ENCODE results near the gene FOXP1. TPM values are rescaled to one million over a fixed set of nuclear protein-coding genes. Genes with fewer than 3 reads are reported as not detected.

The FOXP1 gene
- total RNA-seq, 1 experiment from 2014 or later, result 22.1 TPM

DNA sequence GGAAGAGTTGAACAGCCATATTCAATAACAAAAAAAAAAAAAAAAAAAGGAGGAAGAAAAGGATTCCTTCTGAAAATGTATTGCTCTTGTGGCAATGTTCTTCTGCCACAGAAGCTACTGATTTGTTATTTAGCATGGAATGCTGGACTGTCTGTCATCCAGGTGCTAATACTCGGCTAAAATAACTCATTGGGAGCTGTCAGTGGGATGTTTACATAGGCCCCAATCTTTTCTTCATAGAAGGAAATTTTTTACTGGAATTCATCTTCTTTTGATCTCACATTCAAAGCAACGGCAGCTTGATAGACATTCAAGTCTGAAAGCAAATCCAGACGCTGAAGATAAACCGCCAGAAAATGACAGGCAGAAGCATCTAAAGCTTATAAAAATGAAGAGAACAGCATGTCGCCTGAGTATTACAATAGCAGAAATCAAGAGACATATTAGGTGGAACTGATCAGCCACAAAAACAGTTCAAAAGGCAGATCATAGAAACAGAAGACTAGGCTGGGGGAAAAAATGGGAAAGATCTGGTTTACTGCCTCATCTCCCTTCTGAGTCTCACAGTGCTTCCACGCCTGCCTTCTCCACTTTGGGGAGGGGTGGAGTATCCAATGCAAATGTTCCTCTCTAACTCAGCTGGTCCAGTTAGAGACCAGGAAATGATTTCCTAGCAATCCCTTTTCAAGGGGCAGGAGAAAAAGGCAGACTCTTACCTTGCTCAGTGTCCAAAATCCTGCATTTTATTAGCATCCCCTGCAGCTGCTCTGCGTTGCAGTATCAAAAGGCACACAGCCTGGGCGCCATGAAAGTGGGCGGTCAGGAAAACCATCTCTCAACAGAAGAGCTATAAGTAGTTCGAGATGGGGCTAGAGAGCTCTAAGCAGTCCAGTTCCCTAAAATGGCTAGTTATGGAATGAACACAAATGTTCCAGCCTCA lies 451.9 kb downstream of the FOXP1 start:
- H3K4me3 ChIP-seq, result no peak overlapping the region
- H3K36me3 ChIP-seq, result no peaks in the 10 kb centered on the region
- peaks cover 41% of the 10 kb centered on the region for H3K4me1 ChIP-seq (replicated peaks)
- H3K9me3 ChIP-seq (replicated peaks), result 0 out of 2 replicates have a peak, but pooled peaks cover 3% of the 10 kb centered on the region
- H3K27me3 ChIP-seq (replicated peaks), result no peaks in the 10 kb centered on the region
- no peak for DNase-seq (ENCODE audit: low read depth in 1 of 2, low spot score in 2 of 2)
- no peak overlapping the region for H3K27ac ChIP-seq

DNA sequence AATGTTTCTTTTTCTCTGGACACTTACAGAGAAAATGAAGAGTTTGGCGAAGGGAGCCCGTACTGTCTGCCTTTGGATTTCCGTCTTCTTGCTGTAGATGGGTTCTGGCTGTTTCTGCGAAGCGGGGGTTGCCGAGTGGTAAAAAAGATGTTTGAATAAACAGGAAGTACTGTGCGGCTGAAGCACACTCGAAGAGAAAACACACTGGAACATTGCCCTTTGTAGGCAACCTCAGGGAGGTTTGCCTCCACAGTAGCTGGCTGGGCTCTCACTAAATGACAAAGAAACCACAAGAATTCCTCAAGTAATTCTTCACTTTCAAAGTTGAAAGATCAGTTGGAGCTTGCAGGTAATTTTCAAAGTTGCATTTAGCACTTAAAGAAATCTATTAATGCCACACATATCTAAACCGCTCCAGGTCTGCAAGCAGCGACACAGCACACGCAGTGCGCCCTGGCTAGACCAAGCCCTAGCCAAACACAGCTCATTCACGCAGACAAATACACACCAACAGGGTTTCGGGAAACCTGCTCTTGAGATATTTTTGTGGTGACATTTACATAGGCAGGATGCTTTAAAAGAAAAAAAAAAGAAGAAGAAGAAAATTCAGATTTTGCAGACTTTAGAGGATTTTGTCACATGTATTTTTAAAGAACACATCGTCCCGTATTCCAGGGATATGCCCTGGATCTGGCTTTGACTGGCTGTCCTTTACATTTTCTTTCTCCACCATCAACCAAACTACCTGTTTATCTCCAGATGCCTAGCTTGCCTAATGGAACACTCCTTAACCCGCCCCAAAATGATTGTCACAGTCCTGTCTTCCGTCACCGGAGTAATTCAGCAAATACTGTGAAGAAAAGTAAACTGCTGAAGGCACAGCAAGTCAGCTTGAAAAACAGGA lies 452.8 kb downstream of the FOXP1 start:
- Histone ChIP-seq H3K4me1 (replicated peaks) (peaks cover 40% of the 10 kb centered on the region), H3K4me3 (peak overlapping the region; percentile 45), H3K27ac (peak overlapping the region; percentile 82)

DNA sequence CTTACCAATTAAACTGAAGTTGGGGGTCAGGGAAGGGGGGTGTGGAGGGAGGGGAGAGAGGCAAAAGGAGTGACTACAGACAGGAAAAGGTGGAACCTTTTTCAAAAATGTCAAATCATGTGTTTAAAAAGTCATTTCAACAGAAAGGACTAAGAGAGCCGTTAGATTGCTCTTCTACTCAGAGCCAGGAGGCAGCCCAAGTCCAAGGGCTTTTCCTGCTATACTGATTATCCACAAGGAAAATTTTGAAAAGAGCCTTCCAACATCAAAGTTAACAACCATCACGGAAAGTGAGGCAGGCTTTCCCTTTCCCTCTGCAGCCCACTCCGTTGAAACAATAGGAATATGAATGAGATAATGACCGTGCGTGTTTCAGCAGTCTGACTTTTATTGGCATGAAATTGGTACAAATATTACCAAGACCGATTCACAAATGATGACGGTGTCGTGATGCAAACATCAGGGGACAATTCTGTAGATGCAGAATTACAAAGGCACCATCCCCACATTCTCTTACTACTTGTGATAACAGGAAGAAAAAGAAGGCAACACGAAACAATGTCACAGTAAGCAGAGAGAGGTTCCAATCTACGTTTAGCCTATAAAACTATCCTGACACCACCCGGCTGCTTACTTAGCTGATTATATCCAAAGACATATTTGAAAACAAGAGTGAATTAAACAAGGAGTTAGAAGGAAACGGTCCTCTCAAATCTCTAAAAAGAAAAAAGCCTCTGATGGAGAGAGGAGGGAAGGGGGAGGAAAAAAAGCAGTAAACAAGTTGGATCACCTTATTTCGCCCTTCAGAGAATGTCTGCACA lies 453.7 kb downstream of the FOXP1 start:
- H3K36me3 ChIP-seq, result no peaks in the 10 kb centered on the region
- peak overlapping the region; percentile 45 for H3K4me3 ChIP-seq
- H3K9me3 ChIP-seq (replicated peaks), result 0 out of 2 replicates have a peak, but pooled peaks cover 3% of the 10 kb centered on the region
- DNase-seq (ENCODE audit: low read depth in 1 of 2, low spot score in 2 of 2), result peak in 1 of 2 experiments; percentile 73
- peak overlapping the region; percentile 82 for H3K27ac ChIP-seq
- H3K27me3 ChIP-seq (replicated peaks), result no peaks in the 10 kb centered on the region
- H3K4me1 ChIP-seq (replicated peaks), result peaks cover 36% of the 10 kb centered on the region

More for the DNA sequence above, 452.8 kb downstream of the FOXP1 start:
- Histone ChIP-seq H3K36me3 (no peaks in the 10 kb centered on the region), H3K27me3 (replicated peaks) (no peaks in the 10 kb centered on the region), H3K9me3 (replicated peaks) (0 out of 2 replicates have a peak, but pooled peaks cover 3% of the 10 kb centered on the region)
- peak; percentile 72 to 84 for DNase-seq (ENCODE audit: low read depth in 1 of 2, low spot score in 2 of 2)

DNA sequence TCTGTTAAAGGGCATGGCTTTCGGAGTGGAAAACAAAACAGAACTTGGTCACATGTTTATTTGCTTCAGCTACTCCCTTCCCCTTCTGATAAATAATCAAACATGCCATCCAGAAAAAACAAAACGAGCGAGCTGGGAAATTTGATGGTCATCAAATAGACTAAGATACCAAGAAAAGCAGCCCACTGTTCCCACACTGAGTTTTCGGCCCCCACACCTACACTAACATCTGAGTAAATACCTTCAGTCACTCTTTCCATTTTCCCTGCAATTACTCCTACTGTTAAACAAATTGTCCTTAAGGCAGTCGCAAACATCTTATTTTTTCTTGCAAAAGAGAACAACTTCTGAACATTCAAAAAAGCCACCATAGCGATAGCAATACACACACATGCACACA lies 454.6 kb downstream of the FOXP1 start:
- no peak for DNase-seq (ENCODE audit: low read depth in 1 of 2, low spot score in 2 of 2)
- no peaks in the 10 kb centered on the region for H3K36me3 ChIP-seq
- H3K4me1 ChIP-seq (replicated peaks), result peaks cover 36% of the 10 kb centered on the region
- 0 out of 2 replicates have a peak, but pooled peaks cover 3% of the 10 kb centered on the region for H3K9me3 ChIP-seq (replicated peaks)
- no peaks in the 10 kb centered on the region for H3K27me3 ChIP-seq (replicated peaks)
- peak overlapping the region; percentile 82 for H3K27ac ChIP-seq
- peak overlapping the region; percentile 45 for H3K4me3 ChIP-seq

DNA sequence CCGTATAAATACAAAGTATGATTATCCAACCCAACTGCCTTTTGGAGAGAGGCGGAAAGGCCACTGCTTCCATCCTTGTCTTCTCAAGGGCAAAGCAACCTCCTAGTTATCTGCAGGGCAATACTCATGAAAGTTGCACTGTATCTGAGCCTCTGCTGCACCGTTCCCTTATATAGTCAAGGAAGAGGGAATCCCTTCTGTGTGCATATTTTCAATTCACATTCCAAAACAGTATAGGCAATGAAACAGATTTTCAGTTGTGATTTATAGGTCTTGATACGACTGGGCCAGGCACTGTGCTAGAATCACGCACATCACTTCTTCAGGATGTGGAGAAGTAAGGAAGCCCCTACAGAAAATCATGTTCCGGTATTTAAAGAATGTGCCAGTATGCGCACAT lies 455.7 kb downstream of the FOXP1 start:
- peak overlapping the region; percentile 8 for H3K4me3 ChIP-seq
- no peak for DNase-seq (ENCODE audit: low read depth in 1 of 2, low spot score in 2 of 2)
- H3K4me1 ChIP-seq (replicated peaks), result peaks cover 36% of the 10 kb centered on the region
- H3K36me3 ChIP-seq, result no peaks in the 10 kb centered on the region
- H3K9me3 ChIP-seq (replicated peaks), result 0 out of 2 replicates have a peak, but pooled peaks cover 3% of the 10 kb centered on the region
- H3K27ac ChIP-seq, result peak overlapping the region; percentile 82
- H3K27me3 ChIP-seq (replicated peaks), result no peaks in the 10 kb centered on the region

DNA sequence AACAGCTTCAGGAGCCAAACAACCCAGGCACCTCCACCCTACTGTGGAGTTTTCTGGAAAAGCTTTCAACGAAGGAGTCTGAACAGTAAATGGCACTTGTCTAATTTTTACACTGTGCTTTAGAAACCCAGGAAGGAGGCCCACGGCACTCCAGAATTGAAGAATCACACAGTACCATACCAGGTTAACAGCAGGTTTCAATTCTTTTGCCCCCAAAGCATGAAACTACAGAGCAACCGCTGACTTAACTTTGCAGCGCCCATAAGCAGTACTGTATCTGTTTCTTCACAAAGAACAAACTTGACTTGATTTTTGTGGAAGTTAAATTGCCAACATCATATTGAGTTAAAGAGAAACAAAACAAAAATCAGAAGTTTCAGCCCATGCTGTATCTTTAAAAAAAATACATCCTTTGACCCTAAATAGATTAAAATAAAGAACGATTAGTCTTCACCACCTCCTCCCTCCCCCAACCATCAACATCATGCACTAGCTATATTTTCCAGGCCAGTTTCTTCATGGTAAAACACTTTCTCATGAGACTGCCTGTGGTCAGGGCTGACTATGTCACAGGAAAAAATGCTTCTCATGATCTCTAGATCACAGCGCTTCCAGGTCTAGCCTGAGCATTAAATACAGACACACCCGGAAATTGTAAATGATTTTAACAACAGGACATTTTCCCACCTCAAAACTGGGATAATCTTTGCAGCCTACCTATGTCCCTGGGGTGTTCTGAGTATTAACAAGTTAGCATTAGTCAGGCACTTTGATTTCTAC lies 456.3 kb downstream of the FOXP1 start:
- H3K36me3 ChIP-seq, result no peaks in the 10 kb centered on the region
- H3K9me3 ChIP-seq (replicated peaks), result 0 out of 2 replicates have a peak, but pooled peaks cover 3% of the 10 kb centered on the region
- H3K27ac ChIP-seq, result peak overlapping the region; percentile 82
- DNase-seq (ENCODE audit: low read depth in 1 of 2, low spot score in 2 of 2), result no peak
- peak overlapping the region; percentile 8 for H3K4me3 ChIP-seq
- H3K27me3 ChIP-seq (replicated peaks), result no peaks in the 10 kb centered on the region
- H3K4me1 ChIP-seq (replicated peaks), result peaks cover 36% of the 10 kb centered on the region

- Histone ChIP-seq H3K27ac (no peak overlapping the region), H3K27me3 (replicated peaks) (no peaks in the 10 kb centered on the region)
These were observed 457.8 kb downstream of the FOXP1 start for GRCh38 chr3:71125738-71126137.

DNA sequence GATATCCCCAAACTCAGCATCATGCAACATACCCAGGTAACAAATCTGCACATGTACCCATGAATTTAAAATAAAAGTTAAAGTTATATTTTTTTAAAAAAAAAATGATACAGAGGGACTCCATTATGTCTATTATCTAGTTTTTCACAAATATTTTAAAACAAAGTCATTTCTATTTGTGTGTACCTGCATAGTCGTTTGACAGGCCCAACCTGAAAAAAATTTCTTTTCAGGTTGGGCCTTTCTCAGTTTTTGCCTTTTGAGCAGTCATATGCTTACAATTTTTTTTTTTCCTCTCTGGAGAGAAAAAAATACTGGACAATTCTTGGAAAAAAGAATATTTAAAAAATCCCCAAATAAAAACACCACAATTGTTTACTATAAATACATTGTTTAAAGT lies 459.5 kb downstream of the FOXP1 start:
- Histone ChIP-seq H3K4me1 (replicated peaks) (peaks cover 22% of the 10 kb centered on the region), H3K9me3 (replicated peaks) (0 out of 2 replicates have a peak, but pooled peaks cover 3% of the 10 kb centered on the region), H3K27me3 (replicated peaks) (no peaks in the 10 kb centered on the region), H3K36me3 (no peaks in the 10 kb centered on the region), H3K27ac (no peak overlapping the region), H3K4me3 (no peak overlapping the region)
- no peak for DNase-seq (ENCODE audit: low read depth in 1 of 2, low spot score in 2 of 2)

More at GRCh38 chr3:71125738-71126137, 457.8 kb downstream of the FOXP1 start:
- H3K36me3 ChIP-seq, result no peaks in the 10 kb centered on the region
- no peak for DNase-seq (ENCODE audit: low read depth in 1 of 2, low spot score in 2 of 2)
- 0 out of 2 replicates have a peak, but pooled peaks cover 3% of the 10 kb centered on the region for H3K9me3 ChIP-seq (replicated peaks)
- H3K4me3 ChIP-seq, result no peak overlapping the region
- H3K4me1 ChIP-seq (replicated peaks), result peaks cover 24% of the 10 kb centered on the region

- Histone ChIP-seq H3K27me3 (replicated peaks) (no peaks in the 10 kb centered on the region), H3K4me3 (no peak overlapping the region), H3K36me3 (no peaks in the 10 kb centered on the region), H3K27ac (no peak overlapping the region), H3K4me1 (replicated peaks) (peaks cover 13% of the 10 kb centered on the region), H3K9me3 (replicated peaks) (0 out of 2 replicates have a peak, but pooled peaks cover 1% of the 10 kb centered on the region)
- DNase-seq (ENCODE audit: low read depth in 1 of 2, low spot score in 2 of 2), result no peak
These were observed 460.9 kb downstream of the FOXP1 start for GRCh38 chr3:71122641-71123040.

DNA sequence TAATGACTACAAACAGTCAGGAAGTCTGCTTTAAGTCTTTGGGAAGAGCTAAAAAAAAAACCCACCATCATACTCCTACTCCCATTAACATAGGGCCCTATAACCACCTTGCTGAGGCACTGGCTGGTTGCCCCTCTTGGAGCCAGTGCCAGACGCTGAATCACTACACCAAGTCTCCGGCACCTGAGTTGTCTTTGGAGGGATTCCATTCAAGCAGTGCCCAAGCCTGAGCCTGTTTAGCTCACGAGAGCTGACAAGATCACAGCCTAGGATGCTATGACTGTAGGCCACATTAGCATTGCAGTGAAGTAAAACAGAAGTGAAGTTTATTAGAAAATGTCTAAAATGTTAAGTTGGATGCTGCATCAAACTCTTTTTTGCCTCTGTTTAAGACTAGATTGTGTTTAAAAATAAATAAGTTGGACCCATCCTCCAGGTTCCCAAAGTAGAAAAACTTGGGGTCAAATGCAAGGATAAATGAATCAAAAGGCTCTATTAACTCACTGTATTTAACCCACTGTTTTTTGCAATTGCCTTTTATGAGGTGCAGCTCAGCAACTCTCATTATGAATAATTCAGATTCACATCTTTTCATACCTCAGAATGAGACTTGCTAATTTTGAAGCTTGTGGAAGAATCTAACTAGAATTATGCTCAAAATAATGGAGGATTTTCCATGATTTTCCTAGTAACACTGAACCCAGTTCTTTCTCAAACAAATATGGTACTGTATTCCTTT lies 461.9 kb downstream of the FOXP1 start:
- no peaks in the 10 kb centered on the region for H3K27me3 ChIP-seq (replicated peaks)
- H3K9me3 ChIP-seq (replicated peaks), result no peaks in the 10 kb centered on the region
- peaks cover 15% of the 10 kb centered on the region for H3K4me1 ChIP-seq (replicated peaks)
- no peak overlapping the region for H3K27ac ChIP-seq
- no peak overlapping the region for H3K4me3 ChIP-seq
- no peak for DNase-seq (ENCODE audit: low read depth in 1 of 2, low spot score in 2 of 2)
- H3K36me3 ChIP-seq, result peaks cover 3% of the 10 kb centered on the region; the same call in 1 of the 2 replicates

- H3K4me1 ChIP-seq (replicated peaks), result peaks cover 15% of the 10 kb centered on the region
These were observed 463.5 kb downstream of the FOXP1 start for GRCh38 chr3:71120012-71120411.

DNA sequence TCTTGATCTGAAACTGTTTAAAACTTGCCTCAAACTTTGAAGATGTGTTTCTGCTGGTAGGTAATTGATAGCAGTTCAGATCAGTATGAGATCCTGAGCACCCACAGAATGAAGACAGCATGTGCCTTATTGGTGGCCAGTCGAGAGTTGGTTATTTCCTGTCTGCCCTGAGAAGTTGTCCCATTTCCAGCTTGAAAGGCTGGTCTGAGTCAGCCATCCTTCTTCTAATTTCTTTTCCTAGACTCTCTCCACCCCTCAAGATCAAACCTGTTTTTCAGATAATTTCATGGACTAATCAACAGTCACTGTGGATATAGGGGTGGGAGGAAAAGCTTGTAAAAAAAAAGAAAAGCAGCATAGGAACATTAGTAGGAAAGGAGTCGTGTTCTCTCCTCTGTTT lies 464.4 kb downstream of the FOXP1 start:
- H3K4me3 ChIP-seq, result no peak overlapping the region
- H3K27me3 ChIP-seq (replicated peaks), result no peaks in the 10 kb centered on the region
- no peaks in the 10 kb centered on the region for H3K9me3 ChIP-seq (replicated peaks)
- no peak for DNase-seq (ENCODE audit: low read depth in 1 of 2, low spot score in 2 of 2)
- peaks cover 15% of the 10 kb centered on the region for H3K4me1 ChIP-seq (replicated peaks)
- H3K27ac ChIP-seq, result no peak overlapping the region
- peaks cover 3% of the 10 kb centered on the region; the same call in 1 of the 2 replicates for H3K36me3 ChIP-seq

More at GRCh38 chr3:71120012-71120411, 463.5 kb downstream of the FOXP1 start:
- Histone ChIP-seq H3K9me3 (replicated peaks) (no peaks in the 10 kb centered on the region), H3K36me3 (peaks cover 3% of the 10 kb centered on the region; the same call in 1 of the 2 replicates), H3K27ac (no peak overlapping the region), H3K27me3 (replicated peaks) (no peaks in the 10 kb centered on the region), H3K4me3 (no peak overlapping the region)
- DNase-seq (ENCODE audit: low read depth in 1 of 2, low spot score in 2 of 2), result no peak
